HG03565 (cell line): ENCODE data around the gene WDR1.

ENCODE experiments used
- ATAC-seq: cut with Tn5 transposase; IDR thresholded peaks from one replicate; pipeline ENCODE4 v1.9.1; 2021; ENCODE audit warnings: mild to moderate bottlenecking, moderate library complexity; ENCODE audit not compliant: unreplicated experiment

WDR1 gene

DNA sequence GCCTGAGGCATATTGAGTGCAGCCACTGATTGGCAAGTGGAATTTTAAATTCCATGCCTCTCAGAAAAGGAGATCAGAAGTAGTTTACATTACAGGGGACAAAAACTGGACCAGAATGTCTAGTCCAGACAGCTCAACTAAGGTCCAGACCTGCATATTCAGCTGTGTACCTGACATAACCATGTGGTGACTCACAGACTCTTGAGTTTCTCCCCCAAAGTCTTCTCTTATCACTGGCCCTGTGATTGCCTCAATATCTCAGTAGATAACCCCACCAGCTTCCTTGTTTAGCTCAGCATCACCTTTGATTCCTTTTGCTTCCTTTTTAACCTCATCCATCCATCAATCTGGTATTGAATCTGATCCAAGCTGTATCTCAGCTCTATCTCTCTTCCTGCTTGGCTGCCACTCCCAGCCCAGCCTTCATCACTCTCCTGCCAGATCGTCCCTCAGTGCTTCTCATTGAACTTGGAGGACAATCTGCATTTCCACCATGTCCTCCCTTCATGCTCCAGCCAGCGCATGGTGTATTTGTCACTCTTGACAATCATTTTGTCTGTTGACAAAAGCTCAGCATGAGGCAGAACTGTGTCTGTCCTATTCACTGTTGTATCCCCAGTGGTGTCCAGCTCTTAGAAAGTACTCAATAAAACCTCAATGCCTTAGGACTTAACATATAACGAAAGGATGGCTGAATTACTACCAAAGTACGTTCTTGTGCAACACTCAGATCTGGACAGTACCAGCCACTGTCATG is 67.5 kb downstream of the WDR1 start:
- no peak for ATAC-seq

DNA sequence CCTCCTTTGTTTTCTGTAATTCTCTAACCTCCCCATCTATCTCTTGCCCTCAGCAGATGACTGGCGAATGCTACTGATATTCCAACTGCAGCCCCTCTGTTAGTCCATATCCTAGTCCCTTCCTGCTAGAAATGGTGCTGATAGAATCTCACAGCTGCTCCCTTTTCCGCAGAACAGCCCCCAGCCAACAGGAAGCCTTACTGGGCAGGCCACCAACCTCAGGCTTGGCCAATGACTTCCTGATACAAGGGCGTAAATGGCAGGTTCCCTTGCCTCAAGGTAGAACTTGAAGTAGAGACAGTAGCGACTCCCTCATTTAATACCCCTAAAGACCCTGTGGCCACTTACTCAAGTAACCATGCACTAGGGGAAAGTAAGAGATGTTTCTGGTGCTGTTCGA is 68.6 kb downstream of the WDR1 start:
- no peak for ATAC-seq

DNA sequence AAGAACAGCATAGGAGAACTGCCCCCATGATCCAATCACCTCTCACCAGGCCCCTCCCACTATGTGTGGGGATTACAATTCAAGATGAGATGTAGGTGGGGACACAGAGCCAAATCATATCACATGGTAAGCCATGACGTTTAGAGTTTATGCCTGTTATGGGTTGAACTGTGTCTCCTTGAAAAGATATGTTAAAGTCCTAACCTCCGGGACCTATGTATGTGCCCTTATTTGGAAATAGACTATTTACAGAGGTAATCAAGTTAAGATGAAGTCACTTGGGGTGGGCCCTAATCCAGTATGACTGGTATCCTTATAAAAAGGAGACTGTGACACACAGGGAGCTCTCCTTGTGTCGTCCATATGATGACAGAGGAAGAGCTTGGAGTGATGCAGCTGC is 70.1 kb downstream of the WDR1 start:
- ATAC-seq: no peak

DNA sequence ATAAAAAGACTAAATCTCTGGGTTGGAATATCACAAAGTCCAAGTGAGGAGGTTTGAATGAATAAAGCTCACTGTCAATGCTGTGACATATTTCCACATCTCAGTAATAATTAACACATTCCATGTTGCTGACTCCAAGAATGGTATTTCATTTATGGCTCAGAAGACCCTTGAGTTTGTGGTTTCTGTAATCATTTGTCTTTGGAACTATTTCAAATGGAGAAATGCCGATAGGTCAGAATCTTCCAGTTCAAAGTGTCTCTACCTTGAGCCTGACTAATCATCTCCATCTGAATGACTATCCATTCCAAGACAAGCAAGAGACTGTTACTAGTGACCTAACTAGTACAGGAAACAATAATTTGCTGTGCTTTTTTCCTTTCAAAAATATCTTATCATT is 71.1 kb downstream of the WDR1 start:
- ATAC-seq: no peak

DNA sequence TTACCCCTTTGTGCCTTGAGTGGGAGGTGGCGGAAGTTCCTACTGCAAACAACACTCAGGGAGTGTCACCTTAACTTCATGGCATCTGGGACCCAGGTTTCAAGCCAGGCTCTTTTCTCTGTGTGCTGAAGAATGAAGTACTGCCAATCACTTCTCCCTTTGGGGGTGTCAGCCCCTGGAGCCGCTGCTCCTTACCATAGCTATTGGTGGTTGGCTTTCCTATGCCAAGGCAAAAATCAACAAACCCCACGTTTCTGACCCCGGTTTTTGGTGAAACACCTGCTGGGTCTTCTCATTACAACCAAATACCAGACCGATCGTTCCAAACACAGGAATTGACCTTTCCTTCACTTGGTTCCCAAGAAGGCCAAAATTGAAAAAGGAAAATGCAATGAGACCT is 75.6 kb downstream of the WDR1 start:
- no peak for ATAC-seq

DNA sequence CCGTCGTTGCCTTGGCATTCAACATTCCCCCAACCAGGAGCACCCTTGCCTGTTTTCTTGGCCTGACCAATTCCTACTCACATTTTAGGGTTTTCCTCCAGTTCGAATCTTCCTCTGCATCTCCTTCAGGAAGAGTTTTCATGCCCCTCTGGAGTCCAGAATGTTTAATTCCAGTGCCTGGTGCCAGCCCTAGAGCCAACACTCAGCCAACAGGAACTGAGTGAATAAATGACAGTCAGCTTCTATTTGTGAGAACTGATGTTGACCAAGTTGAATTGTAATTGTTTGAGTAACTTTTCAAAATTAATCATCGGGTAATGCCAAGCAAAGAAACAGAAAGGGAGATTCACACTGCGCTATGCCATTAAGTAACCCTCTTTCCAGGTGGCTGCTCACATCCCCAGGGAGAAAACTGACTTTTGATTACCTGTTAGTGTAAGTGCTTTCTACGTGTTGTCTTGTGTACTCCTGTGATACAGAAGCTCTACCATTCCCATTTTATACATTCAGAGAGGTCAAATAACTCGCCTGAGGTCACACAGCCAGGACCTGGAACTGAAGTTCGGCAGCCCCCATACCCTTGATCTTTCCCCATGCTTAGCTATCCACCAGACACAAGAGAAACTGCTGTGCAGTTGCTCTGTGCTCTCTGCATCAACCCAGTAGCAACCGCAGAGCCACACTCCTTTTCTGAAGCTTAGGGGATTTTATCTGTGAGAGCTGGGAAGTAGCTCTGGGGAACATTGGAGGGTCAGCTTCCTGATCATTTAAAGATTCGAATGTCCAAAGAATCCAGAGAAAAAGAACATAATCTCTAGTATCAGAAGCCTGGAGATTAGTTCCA is 76.3 kb downstream of the WDR1 start:
- ATAC-seq: no peak

DNA sequence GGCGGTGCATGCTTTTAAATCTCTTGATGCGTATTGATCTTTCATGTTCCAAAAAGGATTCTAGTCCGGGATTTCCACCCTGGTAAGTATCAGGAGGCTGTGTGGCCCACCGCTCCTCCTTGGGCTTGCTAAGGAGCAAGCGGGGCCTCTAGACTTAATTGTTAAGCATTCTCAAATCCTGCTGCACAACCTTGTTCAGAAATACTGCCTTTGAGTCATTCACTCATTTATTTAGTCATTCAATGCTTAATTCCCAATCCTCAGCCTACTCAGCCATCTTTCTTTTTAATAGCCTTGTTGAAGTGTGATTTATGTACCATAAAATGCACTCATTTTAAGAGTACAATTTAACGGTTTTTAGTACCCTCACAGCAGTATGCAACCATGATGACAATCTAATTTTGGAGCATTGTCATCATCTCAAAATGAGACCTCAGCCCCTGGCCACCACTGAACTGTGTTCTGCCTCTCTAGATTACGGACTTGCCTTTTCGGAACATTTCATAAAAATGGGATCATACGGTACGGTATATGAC is 79.7 kb downstream of the WDR1 start:
- no peak for ATAC-seq

DNA sequence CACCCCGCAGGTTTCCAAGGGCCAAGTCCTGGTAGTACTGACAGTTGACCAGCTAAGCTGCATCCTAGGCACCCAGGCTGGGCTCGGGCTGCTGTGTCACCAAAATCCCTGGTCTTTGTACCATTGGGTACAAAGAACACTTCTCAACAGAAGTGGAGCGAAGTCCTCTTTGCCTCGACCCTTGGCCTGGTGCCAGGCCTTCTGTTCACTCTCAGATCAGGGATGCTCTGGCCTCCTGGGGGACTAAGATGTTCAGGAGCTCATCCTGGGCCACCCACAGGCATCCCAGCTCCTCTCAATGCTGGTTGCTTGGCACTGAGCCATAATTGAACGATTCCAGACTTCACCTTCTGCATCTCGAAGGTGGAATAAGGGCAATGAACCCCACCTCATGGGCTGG is 81.5 kb downstream of the WDR1 start:
- no peak for ATAC-seq

DNA sequence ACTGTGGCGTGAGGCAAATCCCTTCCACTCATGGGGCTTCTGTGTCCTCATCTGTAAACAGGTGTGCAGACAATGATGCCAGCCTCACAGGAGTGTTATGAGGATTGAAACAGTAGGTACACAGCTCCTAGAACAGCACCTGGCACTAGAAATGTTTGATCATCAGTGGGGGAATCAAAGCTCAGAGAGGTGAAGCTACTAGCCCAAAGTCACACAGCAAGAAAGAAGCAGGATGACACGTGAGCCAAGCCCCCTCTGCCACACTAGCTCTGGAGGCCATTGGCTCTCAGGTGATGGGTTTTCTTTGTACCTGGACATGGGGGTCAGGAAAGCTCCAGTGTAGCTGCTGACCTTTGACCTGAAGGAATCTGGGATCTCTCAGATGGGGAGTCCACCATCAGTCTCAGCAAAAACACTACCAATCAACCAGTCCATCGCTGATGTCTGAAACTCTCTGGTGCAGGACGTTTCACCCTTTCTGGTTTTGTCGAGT is 81.9 kb downstream of the WDR1 start:
- no peak for ATAC-seq

DNA sequence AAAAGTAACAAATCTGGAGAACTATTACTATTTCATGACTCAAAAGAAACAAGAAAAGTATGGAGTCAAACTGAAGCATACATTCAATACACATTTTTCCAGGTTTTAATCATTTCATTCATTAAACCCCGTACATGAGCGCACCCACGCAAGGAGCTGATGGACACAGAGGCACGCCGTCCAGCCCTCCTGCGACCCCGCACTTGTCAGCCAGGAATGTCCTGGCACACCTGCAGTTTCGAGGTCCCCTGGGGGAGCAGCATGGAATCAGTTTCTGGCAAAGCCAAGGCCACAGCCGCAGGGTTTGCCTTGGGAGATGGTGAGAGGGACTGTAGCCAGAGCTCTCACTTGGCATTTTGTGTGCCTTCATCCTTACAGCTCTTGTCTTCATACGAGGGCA is 82.5 kb downstream of the WDR1 start:
- ATAC-seq: no peak

DNA sequence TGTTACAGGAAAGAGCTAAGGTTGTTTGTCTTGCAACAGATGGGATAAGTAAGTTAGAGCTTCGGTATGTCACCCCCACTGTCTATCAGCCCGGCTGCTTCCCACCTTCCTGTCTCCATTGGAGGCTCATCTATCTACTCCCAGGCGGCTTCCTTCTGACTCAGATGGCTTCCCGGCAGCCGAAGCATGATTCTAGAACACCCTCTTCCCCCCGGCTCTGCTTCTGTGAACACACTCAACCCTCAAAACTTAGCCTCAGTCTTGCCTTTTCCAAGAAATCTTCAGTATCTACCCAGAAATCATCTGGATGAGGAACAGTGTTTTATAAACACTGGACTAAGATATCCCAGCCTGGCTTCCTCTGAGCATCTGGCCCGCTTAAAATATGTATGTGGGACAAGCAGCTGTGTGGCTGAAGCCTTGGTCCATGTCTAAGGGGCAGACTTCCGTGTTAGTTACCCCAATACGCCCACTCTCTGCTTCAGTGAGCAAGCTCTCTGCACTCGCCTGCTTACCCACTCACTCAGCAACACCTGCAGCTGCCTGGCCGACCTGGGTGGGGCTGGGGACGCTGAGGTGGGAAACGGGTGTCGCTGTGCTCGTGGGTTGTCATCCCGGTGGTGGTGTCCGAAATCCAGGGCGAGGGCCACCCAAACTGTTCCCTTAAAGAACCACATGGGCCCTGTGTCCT is 83.3 kb downstream of the WDR1 start:
- no peak for ATAC-seq

DNA sequence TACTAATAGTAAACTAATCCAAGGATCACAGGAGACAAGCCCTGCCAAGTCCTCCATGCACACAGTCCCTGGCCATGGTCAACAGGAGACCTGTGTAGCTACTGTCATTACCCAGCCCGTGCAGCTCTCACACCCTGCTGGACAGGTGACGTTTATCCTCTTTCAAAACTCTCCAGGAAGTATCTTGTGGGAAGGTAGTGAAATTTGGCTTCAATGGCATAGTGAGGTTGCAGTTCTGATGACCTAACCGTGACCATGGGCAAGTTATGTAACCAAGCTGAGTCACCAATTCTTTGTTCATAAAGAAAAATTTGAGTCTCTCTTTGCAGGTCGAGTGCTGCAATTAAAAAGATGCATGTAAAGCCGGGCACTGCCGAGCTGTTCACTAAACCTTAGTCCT is 84.0 kb downstream of the WDR1 start:
- no peak for ATAC-seq

DNA sequence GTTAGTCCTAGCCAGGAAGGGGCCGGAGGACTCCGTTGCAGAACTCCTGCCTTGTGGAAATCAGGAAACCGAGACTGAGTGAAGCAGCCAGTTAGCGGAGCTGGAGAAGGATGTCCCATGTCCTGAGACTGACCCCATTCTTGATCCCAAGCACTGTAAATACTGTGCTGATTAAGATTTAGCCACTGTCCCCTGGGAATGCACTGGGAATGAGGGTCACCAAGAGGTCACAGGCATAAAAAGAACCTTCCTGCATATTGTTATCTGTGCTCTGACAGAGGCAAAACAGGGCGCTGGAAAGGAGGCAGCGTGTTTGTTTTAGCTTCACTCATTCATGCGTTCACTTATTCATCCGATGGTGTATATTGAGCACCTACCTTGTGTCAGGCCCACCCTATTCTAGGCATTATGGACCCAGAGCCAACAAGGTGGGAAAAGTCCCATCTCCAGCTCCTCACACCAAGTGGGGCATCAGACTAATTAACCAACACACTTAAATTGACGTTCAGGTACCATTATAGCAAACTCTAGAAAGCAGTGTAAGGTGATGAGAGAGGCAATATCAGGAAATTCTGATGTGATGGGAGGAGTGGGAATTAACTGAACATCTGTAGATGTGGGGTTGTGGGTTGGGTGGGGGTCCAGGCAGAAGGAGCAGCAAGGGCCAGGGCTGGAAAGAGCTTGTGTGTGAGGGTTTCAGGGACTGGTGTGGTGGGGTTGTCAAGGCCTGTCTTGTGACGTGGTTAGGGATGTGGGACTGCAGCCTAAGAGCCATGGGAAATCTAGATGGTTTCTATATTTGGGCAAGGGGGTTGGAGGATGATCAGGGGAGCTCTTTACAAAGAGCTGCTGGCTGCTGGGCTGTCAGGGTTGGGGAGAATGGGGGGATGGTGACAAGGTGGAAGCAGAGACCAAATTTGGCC is 84.7 kb downstream of the WDR1 start:
- ATAC-seq: no peak

DNA sequence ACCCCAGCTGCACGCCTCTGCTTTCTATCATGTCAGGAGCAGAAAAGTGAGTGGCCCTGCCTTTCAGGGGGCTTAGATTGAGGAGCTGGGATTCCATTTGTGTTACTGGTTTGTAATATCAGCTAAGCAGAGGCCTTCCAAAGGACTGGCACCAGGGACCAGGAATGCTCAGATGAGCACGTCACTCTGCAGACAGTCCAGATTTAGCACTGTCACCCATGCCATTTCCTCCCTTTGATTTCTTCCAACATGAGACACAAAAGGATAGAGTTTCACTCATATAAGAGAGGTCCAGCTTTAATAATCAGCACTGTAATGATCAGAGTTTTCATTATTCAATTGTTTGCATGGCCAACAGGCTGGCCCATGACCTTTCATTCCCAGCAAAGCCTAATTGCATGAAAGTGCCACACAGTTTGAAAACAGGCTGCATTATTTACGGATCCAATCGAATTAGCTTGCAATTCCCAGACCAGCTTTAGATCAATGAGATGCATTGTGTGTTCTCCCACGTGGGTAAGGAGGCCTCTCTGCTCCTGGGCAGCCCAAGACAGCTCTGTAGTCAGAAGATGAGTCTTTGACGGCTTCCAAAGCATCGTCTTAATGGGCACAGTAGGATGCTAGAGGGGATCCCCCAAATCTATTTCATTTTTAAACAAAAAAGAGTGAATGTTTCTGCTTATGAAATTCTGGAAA is 85.5 kb downstream of the WDR1 start:
- ATAC-seq: no peak

DNA sequence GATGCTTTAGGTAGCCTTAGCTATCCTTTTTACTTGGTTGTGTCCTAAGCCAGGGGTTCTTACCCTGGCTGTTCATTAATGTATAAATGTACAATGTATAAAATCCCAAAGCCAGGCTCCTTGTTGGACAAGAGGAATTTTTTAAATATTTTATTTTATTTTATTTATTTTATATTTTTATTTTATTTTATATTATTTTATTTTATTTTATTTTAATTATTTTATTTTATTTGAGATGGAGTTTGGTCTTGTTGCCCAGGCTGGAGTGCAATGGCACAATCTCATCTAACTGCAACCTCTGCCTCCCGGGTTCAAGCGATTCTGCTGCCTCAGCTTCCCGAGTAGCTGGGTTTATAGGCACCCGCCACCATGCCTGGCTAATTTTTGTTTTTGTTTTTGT is 87.2 kb downstream of the WDR1 start:
- ATAC-seq: no peak

DNA sequence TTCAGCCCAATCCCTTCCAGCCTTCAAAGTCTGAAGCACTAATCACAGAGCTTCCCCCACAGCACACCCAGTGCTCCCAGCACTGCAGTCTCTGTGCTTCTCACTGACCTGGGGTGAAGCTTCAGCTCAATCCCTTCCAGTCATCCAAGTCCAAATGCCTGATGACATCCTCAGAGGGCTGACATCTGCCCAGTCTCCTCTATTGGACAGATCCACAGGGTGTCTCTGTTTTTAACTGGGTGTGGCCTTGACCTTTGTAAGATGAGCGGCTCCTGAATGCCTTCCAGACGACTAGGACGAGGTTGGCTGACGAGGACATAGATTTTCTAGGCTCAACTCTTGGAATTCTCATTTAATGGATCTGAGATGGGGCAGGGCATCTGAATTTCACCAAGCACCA is 87.7 kb downstream of the WDR1 start:
- no peak for ATAC-seq

DNA sequence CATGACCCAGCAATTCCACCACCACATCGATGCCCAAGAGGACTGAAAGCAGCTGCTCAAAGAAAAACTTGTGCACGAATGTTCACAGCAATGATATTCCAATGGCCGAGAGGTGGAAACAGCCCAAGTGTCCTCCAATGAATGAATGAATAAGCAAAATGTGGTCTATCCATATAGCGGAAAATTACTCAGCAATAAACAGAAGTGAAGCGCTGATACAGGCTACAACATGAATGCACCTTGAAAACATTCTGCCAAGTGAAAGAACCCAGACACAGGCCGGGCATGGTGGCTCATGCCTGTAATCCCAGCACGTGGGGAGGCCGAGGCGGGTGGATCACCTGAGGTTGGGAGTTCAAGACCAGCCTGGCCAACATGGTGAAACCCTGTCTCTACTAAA is 90.1 kb downstream of the WDR1 start:
- ATAC-seq: no peak

DNA sequence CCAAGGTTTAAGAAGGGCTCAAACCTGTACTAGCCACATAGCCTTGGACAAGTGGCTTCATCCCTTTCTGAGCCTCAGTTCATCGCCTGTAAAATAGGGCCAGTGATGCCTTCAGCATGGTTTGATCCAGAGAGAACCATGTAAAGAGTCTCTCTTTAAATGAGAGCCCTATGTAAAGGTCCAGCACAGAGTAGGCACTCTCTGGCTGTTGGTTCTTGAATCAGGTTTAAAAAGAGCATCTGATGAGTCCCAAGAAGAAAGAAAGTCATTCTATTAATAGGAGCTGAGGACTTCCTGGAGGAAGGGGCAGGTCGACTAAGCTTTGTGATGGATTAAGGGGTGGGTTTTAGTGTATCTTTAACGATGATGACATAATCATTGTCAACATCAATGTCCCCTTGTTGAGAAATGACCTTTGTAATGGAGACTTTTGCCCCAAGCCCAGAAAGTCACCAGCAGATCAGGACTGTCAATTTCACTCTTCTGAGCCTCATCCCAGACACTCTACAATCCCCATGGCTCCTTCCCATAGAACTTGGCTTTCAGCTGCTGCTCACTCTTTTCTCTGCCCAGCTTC is 91.3 kb downstream of the WDR1 start:
- ATAC-seq: no peak
